Measurements from ENCODE around the gene NPAS1.

DNA sequence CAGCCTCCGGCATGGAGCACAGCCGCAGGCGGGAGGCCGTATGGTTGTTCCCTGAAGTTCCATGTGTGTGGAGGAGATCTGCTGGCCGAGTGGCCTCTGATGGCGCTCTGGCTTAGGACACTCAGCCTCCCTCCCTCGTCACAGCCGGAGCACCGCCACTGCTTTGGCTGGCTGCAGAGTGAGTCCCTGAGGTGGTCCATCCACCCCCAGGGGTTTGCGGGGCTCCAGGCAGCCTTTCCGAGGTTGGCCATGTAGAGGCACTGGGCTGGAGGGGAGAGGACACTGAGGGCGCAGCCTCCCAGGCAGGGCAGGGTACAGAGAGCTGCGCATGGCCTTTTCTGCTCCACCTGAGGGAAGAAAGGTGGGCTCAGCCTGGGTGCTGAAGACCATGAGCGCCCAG is 19.8 kb upstream of the NPAS1 start:
- TF ChIP-seq RAD21 (conservative IDR thresholded peaks at IDR 0.05) = no peak
- TF ChIP-seq EP300 (conservative IDR thresholded peaks at IDR 0.05; ENCODE audit: poor library complexity, severe bottlenecking) = no peak
- TF ChIP-seq EZH2 (IDR thresholded peaks at IDR 0.05; ENCODE audit: borderline replicate concordance, insufficient read depth, low read length, poor library complexity, severe bottlenecking) = no peak
- TF ChIP-seq, protein P1, sequence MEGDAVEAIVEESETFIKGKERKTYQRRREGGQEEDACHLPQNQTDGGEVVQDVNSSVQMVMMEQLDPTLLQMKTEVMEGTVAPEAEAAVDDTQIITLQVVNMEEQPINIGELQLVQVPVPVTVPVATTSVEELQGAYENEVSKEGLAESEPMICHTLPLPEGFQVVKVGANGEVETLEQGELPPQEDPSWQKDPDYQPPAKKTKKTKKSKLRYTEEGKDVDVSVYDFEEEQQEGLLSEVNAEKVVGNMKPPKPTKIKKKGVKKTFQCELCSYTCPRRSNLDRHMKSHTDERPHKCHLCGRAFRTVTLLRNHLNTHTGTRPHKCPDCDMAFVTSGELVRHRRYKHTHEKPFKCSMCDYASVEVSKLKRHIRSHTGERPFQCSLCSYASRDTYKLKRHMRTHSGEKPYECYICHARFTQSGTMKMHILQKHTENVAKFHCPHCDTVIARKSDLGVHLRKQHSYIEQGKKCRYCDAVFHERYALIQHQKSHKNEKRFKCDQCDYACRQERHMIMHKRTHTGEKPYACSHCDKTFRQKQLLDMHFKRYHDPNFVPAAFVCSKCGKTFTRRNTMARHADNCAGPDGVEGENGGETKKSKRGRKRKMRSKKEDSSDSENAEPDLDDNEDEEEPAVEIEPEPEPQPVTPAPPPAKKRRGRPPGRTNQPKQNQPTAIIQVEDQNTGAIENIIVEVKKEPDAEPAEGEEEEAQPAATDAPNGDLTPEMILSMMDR (IDR thresholded peaks at IDR 0.05; ENCODE audit: poor library complexity, severe bottlenecking) = no peak
- TF ChIP-seq SMC3 (conservative IDR thresholded peaks at IDR 0.05; ENCODE audit: poor library complexity) = no peak
- TF ChIP-seq TAF1 (IDR thresholded peaks at IDR 0.05; ENCODE audit: low read depth) = no peak
- TF ChIP-seq POLR2AphosphoS5 (IDR thresholded peaks at IDR 0.05) = no peak
- TF ChIP-seq REST (IDR thresholded peaks at IDR 0.05; ENCODE audit: borderline replicate concordance) = no peak

All from neural cell (in vitro differentiated cells).